HL-60 (cell line): ENCODE measurements around the gene COG2.

Experiments used
- CTCF ChIP-seq: IDR thresholded peaks from one replicate; pipeline ENCODE4 v1.5.1; 2011; ENCODE audit warnings: low read length, control low read depth, inconsistent platforms; ENCODE audit not compliant: insufficient read depth
- POLR2AphosphoS5 ChIP-seq: IDR thresholded peaks from 2 replicates; pipeline ENCODE4 v1.6.1; 2012; ENCODE audit warnings: low read depth

- TF ChIP-seq POLR2AphosphoS5 = no peak
- no peak for TF ChIP-seq CTCF
Measured at GRCh38 chr1:230682882-230683610, 40.8 kb downstream of the COG2 start.
